ENCODE results near the gene PCTP. TPM values are rescaled to one million over a fixed set of nuclear protein-coding genes. Genes with fewer than 3 reads are reported as not detected.

Gene PCTP
- total RNA-seq, 2 experiments from 2014 or later, result 7.7 to 8.2 TPM

DNA sequence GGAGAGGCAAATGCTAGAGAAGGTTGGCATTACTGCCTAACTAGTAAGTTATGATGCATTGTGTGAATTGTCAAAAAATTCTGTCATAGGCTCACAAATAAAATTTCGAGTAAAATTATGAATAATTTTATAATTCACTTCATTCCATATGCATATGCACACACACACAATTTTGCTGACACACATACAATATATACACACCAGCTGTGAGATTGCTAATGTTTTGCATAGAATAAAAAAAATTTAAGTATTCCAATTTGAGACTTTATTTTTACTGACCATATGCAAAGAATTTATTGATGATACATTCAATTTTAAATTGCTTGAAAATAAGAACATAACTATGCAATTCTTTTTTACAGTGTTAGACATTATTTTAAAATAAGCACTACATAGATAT is 21.4 kb upstream of the PCTP start:
- H3K27ac Mint-ChIP-seq, result no peak overlapping the region
- peaks cover 4% of the 10 kb centered on the region for H3K4me1 Mint-ChIP-seq (ENCODE audit: low read depth)
- H3K36me3 Mint-ChIP-seq (ENCODE audit: low read depth), result no peaks in the 10 kb centered on the region
- H3K27me3 Mint-ChIP-seq (ENCODE audit: low read depth), result peaks cover 28% of the 10 kb centered on the region
- H3K9me3 Mint-ChIP-seq (ENCODE audit: insufficient read depth), result no peaks in the 10 kb centered on the region
- ChIA-PET CTCF (interaction anchor here (0.9 kb wide), 1 partner anchor 12 kb away, joined by 3 read pairs; no protein-coding TSS in a partner anchor), POLR2A (no interaction called here)
- ATAC-seq (no peak), DNase-seq (no peak)
- no peak overlapping the region for H3K4me3 Mint-ChIP-seq

DNA sequence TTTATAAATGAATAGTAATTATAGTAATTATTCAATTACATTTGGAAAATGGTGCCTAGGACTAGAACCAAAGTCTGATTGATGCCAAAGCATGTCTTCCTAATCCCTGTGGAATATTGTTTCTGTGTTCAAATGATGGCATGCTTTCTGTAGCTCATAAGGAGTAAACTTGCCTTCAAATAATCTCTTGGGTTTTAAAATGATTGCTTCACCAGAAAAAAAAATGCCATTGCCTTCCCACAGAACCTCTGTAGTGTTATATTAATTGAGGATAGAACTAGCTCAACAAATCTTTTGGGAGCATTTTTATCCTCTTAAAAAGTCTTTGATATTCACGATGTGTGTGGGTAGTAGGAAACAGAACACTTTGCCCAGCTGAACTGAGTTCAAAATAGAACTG is 20.5 kb upstream of the PCTP start:
- ChIA-PET POLR2A (no interaction called here), CTCF (interaction anchor here (2.0 kb wide), 1 partner anchor 12 kb away, joined by 9 read pairs; no protein-coding TSS in a partner anchor)
- DNase-seq (no peak), ATAC-seq (no peak)
- H3K36me3 Mint-ChIP-seq (ENCODE audit: low read depth), result no peaks in the 10 kb centered on the region
- H3K4me1 Mint-ChIP-seq (ENCODE audit: low read depth), result peaks cover 4% of the 10 kb centered on the region
- peaks cover 24% of the 10 kb centered on the region for H3K27me3 Mint-ChIP-seq (ENCODE audit: low read depth)
- H3K4me3 Mint-ChIP-seq, result no peak overlapping the region
- no peak overlapping the region for H3K27ac Mint-ChIP-seq
- H3K9me3 Mint-ChIP-seq (ENCODE audit: insufficient read depth), result no peaks in the 10 kb centered on the region

DNA sequence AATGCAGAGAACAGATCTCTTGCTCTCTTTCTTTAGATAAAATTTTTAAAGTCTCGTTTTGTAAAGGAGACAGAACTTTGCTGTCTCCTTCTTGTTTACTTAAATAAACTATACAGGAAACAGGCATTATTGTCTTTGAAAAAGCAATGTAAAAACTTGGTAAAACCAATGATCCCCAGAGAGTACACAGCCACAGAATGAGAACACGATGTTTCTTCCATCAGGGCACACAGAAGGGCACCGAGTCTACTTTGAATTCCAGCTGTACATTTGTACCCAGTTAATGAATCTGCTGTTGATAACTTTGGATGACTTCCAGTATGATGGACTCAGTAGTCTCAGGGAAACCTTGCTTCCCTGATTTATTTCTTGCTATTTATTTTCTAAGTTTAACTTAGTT is 20.0 kb upstream of the PCTP start:
- ChIA-PET POLR2A (no interaction called here), CTCF (interaction anchor here (2.0 kb wide), 1 partner anchor 13 kb away, joined by 9 read pairs; no protein-coding TSS in a partner anchor)
- Mint-ChIP-seq H3K27me3 (ENCODE audit: low read depth) (peaks cover 24% of the 10 kb centered on the region), H3K4me1 (ENCODE audit: low read depth) (peaks cover 4% of the 10 kb centered on the region), H3K36me3 (ENCODE audit: low read depth) (no peaks in the 10 kb centered on the region), H3K4me3 (no peak overlapping the region), H3K27ac (no peak overlapping the region), H3K9me3 (ENCODE audit: insufficient read depth) (no peaks in the 10 kb centered on the region)
- DNase-seq, result no peak
- ATAC-seq, result no peak

DNA sequence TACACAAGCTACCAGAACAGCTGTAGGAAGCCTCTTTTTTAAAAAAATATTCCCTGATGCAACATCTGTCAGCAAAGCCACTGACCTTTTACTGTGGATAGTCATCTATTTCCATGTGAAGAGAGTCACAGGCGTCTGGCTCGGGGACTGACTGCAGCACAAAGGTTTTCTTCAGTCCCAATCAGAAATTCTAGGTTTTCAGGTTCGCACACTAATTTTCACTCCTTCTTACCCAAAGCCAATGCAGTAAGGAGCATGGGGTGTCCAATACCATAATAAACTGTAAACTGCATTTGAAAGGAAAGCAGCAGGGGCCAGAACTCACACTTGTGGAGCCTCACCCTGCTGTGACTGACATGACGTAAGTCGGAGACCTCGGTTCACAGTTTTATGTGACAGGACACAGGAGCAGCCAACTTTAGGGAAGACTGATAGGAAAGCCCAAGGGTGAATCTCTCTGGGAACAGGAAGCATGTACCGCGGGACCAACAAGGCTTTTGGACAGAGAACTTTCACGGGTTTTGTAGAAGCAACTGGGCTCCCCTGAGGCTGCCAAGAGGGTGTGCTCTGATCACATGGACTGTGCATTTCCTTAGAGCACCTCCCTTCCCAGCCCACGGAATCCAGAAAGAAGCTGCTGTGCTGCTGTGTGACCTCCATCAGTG is 19.1 kb upstream of the PCTP start:
- Mint-ChIP-seq H3K27ac (no peak overlapping the region), H3K4me3 (no peak overlapping the region), H3K4me1 (ENCODE audit: low read depth) (peaks cover 4% of the 10 kb centered on the region), H3K27me3 (ENCODE audit: low read depth) (peaks cover 18% of the 10 kb centered on the region), H3K9me3 (ENCODE audit: insufficient read depth) (no peaks in the 10 kb centered on the region), H3K36me3 (ENCODE audit: low read depth) (no peaks in the 10 kb centered on the region)
- ChIA-PET POLR2A (no interaction called here), CTCF (interaction anchor here (2.0 kb wide), 1 partner anchor 14 kb away, joined by 9 read pairs; no protein-coding TSS in a partner anchor)
- no peak for ATAC-seq
- DNase-seq, result no peak

DNA sequence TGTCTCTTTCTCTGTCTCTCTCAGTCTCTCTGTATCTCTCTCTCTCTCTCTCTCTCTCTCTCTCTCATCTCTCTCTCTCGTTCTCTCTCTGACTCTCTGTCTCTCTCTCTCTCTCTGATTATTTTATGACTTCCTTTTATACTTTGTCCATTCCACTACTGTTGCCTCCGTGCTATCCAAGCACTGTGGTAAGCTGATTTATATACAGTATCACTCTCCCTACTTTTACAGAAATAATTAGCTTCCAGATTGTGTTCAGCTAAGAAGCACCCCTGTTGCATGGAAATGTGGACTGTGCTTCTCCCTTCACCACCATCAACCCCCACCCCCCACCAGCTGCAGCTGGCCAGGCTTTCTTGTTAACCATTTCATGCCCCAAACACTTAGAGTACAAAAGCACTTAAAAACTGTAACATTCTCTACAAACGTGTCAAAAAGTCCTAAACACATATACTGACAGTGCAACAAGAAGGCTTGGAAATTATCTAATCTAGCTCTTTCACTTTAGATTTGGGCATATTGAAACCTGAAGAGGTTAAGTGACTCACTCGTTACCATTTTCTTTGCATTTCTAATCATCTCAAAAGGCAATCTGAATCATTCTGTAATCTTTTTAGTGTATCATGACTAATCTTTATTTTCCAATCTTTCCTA is 16.6 kb upstream of the PCTP start:
- ChIA-PET CTCF (interaction anchor here (1.0 to 3.9 kb wide), 10 partner anchors 10 to 378 kb away, joined by 3 to 38 read pairs (median 5); partner anchors contain the start of genes PCTP and TMEM100), POLR2A (no interaction called here)
- no peak overlapping the region for H3K27ac Mint-ChIP-seq
- H3K9me3 Mint-ChIP-seq (ENCODE audit: insufficient read depth), result no peaks in the 10 kb centered on the region
- H3K27me3 Mint-ChIP-seq (ENCODE audit: low read depth), result peaks cover 11% of the 10 kb centered on the region
- no peaks in the 10 kb centered on the region for H3K36me3 Mint-ChIP-seq (ENCODE audit: low read depth)
- no peak for DNase-seq
- H3K4me1 Mint-ChIP-seq (ENCODE audit: low read depth), result peaks cover 4% of the 10 kb centered on the region
- no peak for ATAC-seq
- no peak overlapping the region for H3K4me3 Mint-ChIP-seq

DNA sequence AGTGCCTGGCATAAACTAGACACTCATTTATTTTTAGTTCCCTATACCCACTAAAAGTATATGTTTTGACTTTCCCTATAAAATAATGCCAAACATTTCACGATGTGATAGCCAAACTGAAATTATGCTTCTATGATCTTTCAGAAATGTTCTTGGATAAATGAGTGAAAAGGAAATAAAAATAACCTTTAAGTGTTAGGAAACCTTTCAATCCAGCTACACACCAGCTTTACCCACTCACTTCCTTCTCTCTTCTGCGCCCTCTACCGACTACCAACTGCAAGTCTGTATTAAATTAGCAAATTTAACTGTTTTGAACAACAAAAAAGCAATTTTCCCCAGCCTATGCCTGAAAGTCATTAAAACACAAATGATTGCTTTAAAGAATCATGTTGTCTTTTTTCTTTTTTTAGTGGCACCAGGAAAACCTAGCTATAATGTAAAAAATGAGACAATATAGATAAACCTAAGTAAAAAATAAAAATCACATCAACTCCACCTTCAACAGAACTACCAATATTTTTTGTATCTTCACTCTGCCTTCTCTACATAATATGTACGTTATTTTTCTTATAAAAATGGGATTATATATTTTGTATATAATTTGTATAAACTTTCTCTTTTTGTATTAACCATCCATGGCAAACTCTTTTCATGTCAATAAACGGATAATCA is 15.0 kb upstream of the PCTP start:
- H3K4me3 Mint-ChIP-seq, result no peak overlapping the region
- H3K4me1 Mint-ChIP-seq (ENCODE audit: low read depth), result peaks cover 4% of the 10 kb centered on the region
- CTCF ChIA-PET, result interaction anchor here (0.6 to 3.9 kb wide), 14 partner anchors 9 to 382 kb away, joined by 3 to 38 read pairs (median 4); partner anchors contain the start of genes PCTP and TMEM100
- no peaks in the 10 kb centered on the region for H3K9me3 Mint-ChIP-seq (ENCODE audit: insufficient read depth)
- no peak overlapping the region for H3K27ac Mint-ChIP-seq
- DNase-seq (peak; percentile 61), ATAC-seq (peak; percentile 49)
- peaks cover 13% of the 10 kb centered on the region for H3K27me3 Mint-ChIP-seq (ENCODE audit: low read depth)
- POLR2A ChIA-PET, result no interaction called here
- no peaks in the 10 kb centered on the region for H3K36me3 Mint-ChIP-seq (ENCODE audit: low read depth)

DNA sequence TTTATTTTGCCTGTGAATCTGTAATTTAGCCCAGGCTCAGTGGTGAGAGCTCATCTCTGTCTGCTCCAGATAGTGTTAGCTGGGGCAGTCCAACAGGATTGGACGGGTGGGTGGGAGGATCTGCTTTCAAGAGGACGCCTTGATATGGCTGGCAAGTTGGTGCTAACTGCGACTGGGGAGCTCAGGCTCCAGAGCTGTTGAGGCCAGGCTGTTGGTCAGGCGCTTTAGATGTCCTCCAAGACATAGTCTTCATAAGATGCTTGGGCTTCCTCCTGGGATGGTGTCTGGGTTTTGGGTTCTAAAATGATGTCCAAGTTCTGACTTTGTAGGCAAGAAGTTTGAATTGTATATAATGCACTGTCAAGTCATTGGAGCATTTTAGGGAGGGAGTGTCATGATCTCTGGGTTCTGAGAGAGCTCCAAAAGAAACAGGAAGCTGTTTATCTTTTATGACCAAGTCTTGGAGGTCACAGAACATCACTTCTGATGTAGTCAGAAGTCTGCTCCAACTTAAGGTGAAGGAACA is 12.8 kb upstream of the PCTP start:
- H3K36me3 Mint-ChIP-seq (ENCODE audit: low read depth), result no peaks in the 10 kb centered on the region
- ATAC-seq (no peak), DNase-seq (no peak)
- peaks cover 4% of the 10 kb centered on the region for H3K4me1 Mint-ChIP-seq (ENCODE audit: low read depth)
- no peak overlapping the region for H3K4me3 Mint-ChIP-seq
- H3K27ac Mint-ChIP-seq, result no peak overlapping the region
- peaks cover 15% of the 10 kb centered on the region for H3K27me3 Mint-ChIP-seq (ENCODE audit: low read depth)
- ChIA-PET POLR2A (no interaction called here), CTCF (no interaction called here)
- H3K9me3 Mint-ChIP-seq (ENCODE audit: insufficient read depth), result no peaks in the 10 kb centered on the region

DNA sequence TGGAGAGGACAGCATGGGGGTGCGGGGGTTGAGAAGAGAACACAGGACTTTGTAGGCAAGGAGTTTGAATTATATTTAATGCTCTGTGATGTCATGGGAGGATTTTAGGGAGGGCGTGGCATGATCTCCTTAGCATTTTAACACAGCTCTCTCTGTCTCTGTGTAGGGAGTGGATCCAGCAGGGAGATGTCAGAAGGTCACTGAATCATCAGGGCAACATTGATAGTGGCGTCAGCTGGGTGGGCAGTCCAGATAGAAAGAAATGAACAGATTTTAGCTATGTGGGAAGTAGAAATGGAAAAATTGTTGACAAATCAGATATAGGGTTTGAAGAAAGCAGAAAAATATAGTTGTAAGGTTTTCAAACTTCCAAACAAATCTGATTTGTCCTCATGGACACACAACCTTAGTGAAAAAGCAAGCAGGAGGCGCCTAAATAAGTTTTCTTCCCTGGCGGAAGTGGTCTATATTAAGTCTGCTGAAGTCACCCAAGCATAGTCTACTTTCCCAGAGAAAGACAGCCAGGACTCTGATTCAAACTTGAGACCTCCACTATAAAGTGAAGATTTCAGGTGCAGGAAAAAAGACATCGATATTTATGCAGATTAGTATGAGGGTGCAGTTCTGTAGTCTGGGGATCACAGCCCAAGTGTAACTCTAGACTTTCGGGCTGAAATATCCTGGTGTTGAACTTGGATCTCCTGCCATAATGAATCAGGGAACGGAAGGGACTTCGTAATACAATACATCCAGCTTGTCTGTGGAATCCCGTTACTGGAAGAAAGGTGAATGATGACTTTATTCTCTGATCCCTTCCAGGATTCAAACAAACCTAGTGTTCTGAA is 10.1 kb upstream of the PCTP start:
- H3K9me3 Mint-ChIP-seq (ENCODE audit: insufficient read depth), result no peaks in the 10 kb centered on the region
- no peaks in the 10 kb centered on the region for H3K4me1 Mint-ChIP-seq (ENCODE audit: low read depth)
- ChIA-PET POLR2A (no interaction called here), CTCF (no interaction called here)
- H3K27me3 Mint-ChIP-seq (ENCODE audit: low read depth), result peaks cover 22% of the 10 kb centered on the region
- DNase-seq, result no peak
- no peaks in the 10 kb centered on the region for H3K36me3 Mint-ChIP-seq (ENCODE audit: low read depth)
- H3K27ac Mint-ChIP-seq, result no peak overlapping the region
- ATAC-seq, result no peak
- no peak overlapping the region for H3K4me3 Mint-ChIP-seq

DNA sequence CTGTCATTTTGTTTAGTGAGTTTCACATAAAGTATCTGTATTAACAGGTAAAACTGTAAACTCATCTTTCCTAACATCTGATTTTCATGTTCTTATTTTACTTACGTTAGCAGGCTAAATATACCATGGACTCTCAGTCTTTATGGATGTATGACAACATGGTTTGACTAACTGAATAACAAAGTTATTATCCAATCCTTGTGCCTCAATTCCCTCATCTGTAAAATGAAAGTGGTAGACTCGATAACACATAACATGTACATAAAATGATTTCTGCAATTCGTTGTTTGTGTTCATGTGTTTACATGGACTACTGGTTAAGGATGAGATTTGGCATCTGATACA is 9.5 kb upstream of the PCTP start:
- Mint-ChIP-seq H3K4me3 (no peak overlapping the region), H3K9me3 (ENCODE audit: insufficient read depth) (no peaks in the 10 kb centered on the region), H3K36me3 (ENCODE audit: low read depth) (no peaks in the 10 kb centered on the region), H3K27me3 (ENCODE audit: low read depth) (peaks cover 26% of the 10 kb centered on the region), H3K27ac (no peak overlapping the region), H3K4me1 (ENCODE audit: low read depth) (no peaks in the 10 kb centered on the region)
- DNase-seq, result no peak
- no peak for ATAC-seq
- POLR2A ChIA-PET, result no interaction called here
- CTCF ChIA-PET, result no interaction called here

DNA sequence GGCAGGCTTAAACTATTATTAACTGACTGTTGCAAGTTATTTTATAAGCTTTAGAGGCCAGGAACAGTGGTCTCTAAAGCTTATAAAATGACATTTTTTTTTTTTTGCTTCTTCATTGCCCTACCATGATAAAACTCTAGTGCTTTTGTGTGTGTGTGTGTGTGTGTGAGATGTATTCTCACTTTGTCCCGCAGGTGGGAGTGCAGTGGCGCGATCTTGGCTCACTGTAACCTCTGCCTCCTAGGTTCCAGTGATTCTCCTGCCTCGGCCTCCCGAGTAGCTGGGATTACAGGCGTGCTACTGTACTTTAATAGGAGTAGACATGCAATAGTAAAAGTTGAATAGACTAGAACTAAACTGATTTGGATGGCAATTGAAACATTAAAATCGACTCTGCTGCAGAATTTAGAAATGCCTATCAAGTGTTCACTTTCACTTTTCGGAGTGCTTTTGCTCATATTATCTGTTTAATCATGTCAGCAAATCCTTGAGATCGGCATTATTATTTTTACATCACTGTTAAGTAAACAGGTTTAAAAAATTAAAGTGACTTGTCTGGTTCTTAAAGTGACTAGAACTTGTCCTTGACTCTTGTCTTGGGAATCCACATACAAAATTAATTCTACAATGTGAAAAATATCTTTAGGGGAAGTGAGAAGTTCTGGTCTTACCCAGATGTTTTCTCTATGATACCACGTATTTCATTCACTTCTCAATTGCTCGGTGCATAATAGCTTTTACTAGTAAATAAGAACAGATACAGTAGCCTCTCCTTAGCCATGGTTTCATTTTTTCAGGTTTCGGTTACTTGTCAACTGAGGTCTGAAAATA is 8.4 kb upstream of the PCTP start:
- no peaks in the 10 kb centered on the region for H3K9me3 Mint-ChIP-seq (ENCODE audit: insufficient read depth)
- no peak overlapping the region for H3K4me3 Mint-ChIP-seq
- no peak for DNase-seq
- no peak overlapping the region for H3K27ac Mint-ChIP-seq
- peaks cover 32% of the 10 kb centered on the region for H3K27me3 Mint-ChIP-seq (ENCODE audit: low read depth)
- ChIA-PET CTCF (no interaction called here), POLR2A (no interaction called here)
- ATAC-seq, result no peak
- no peaks in the 10 kb centered on the region for H3K4me1 Mint-ChIP-seq (ENCODE audit: low read depth)
- H3K36me3 Mint-ChIP-seq (ENCODE audit: low read depth), result no peaks in the 10 kb centered on the region

DNA sequence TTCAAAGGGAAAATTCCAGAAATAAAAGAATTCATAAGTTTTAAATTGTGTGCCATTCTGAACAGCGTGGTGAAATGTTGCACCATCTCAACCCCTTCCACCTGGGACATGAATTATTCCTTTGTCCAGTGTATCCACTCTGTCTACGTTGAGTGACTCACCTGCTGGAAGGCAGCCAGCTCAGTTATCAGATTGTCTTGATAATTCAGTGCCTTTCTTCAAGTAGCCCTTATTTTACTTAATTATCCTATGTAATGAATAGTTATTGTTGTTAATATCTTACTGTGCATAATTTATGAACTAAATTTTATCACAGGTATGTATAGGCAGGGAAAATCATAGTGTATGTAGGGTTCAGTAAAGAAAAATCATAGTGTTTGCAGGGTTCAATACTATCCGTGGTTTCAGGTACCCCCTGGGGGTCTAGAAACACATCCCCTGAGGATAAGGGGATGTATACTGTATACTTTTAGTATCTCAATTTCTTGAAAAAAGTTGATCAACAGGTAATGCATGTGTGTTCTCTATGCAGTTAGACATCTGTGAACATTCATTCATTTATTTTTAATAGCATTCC is 7.7 kb upstream of the PCTP start:
- H3K9me3 Mint-ChIP-seq (ENCODE audit: insufficient read depth), result no peaks in the 10 kb centered on the region
- no peak overlapping the region for H3K27ac Mint-ChIP-seq
- no peaks in the 10 kb centered on the region for H3K4me1 Mint-ChIP-seq (ENCODE audit: low read depth)
- peaks cover 32% of the 10 kb centered on the region for H3K27me3 Mint-ChIP-seq (ENCODE audit: low read depth)
- no peaks in the 10 kb centered on the region for H3K36me3 Mint-ChIP-seq (ENCODE audit: low read depth)
- ChIA-PET POLR2A (no interaction called here), CTCF (no interaction called here)
- no peak for DNase-seq
- ATAC-seq, result no peak
- H3K4me3 Mint-ChIP-seq, result no peak overlapping the region
